Natural killer cell (primary cell): ENCODE data around the gene SLCO2A1. TPM values are rescaled to one million over a fixed set of nuclear protein-coding genes. Genes with fewer than 3 reads are reported as not detected.
"Not testable (repeated sequence)": the region's sequence is repeated elsewhere in the genome, so short reads cannot be mapped to it uniquely, and the experiment has no call there.

Experiments used
- ATAC-seq, 3 donors: fragments of 150-1000 bp in 2 of 3; fragments of 200-7000 bp in 1 of 3; cut with Tn5 transposase; 1 replicate in 1 of 3; 2 replicates in 2 of 3; pipeline ENCODE4 v1.10.0; 2021; ENCODE audit warnings: mild to moderate bottlenecking in 2 of 3, moderate library complexity in 2 of 3
- DNase-seq, 2 donors: peaks; one replicate each; pipeline versions ENCODE4 v3.0.0 to v3.0.0-alpha.2; 2013 to 2021; ENCODE audit warnings: mixed read lengths in 1 of 2
- H3K27ac ChIP-seq: one replicate; pipeline ENCODE4 v1.5.1; 2013; ENCODE audit warnings: mild to moderate bottlenecking, low read length
- H3K27me3 ChIP-seq: one replicate; pipeline ENCODE4 v1.6.1; 2013; ENCODE audit warnings: low read length; ENCODE audit not compliant: control insufficient read depth, insufficient read depth
- H3K36me3 ChIP-seq: one replicate; pipeline ENCODE4 v1.6.1; 2013; ENCODE audit warnings: low read length; ENCODE audit not compliant: control insufficient read depth, insufficient read depth
- H3K4me1 ChIP-seq: one replicate; pipeline ENCODE4 v1.6.1; 2013; ENCODE audit warnings: low read length; ENCODE audit not compliant: control insufficient read depth, insufficient read depth
- H3K4me3 ChIP-seq: one replicate; pipeline ENCODE4 v1.5.1; 2013; ENCODE audit warnings: low read length
- H3K9me3 ChIP-seq: one replicate; pipeline ENCODE4 v1.6.1; 2013; ENCODE audit warnings: low read length; ENCODE audit not compliant: control insufficient read depth, insufficient read depth
- H3K27ac Mint-ChIP-seq, 2 donors: one replicate each; pipeline ENCODE4 v1.8.0; 2022; ENCODE audit warnings: mild to moderate bottlenecking in 2 of 2, mixed read lengths in 2 of 2, moderate library complexity in 1 of 2
- H3K27me3 Mint-ChIP-seq, 2 donors: one replicate each; pipeline ENCODE4 v1.8.0; 2022; ENCODE audit warnings: low read depth in 2 of 2, mixed read lengths in 2 of 2
- H3K36me3 Mint-ChIP-seq: one replicate; pipeline ENCODE4 v1.8.0; 2022; ENCODE audit warnings: mixed read lengths
- H3K4me1 Mint-ChIP-seq, 2 donors: one replicate each; pipeline ENCODE4 v1.8.0; 2022; ENCODE audit warnings: mixed read lengths in 2 of 2
- H3K4me3 Mint-ChIP-seq: one replicate; pipeline ENCODE4 v1.8.0; 2022; ENCODE audit warnings: mild to moderate bottlenecking, moderate library complexity, mixed read lengths
- H3K9me3 Mint-ChIP-seq, 2 donors: one replicate each; pipeline ENCODE4 v1.8.0; 2022; ENCODE audit warnings: mixed read lengths in 2 of 2
- WGBS: methylation state at CpG from one replicate; pipeline ENCODE4 v1.1.7; 2013; ENCODE audit warnings: missing lambda C conversion rate; ENCODE audit not compliant: insufficient coverage; 5-methylcytosine and 5-hydroxymethylcytosine counted together
- intact Hi-C: fragments of 100-400 bp; cut with micrococcal nuclease; formaldehyde crosslinking; loops from one replicate; pipeline ENCODE4 v1.14.2; 2022
- total RNA-seq, 4 donors: library from RNA; stranded (reverse); fragments of 120-200 nt in 1 of 4; gene quantifications; one replicate each; pipeline versions ENCODE4 v1.2.3 to v1.2.4, GENCODE V29; 2013 to 2022
- TF ChIP-seq, protein P1 (sequence below): fragments of 200-600 bp; IDR thresholded peaks from one replicate; pipeline ENCODE4 v1.8.0; 2022; ENCODE audit warnings: antibody characterized with exemption

SLCO2A1 gene
- total RNA-seq, 3 donors from 2014 or later (not counting 1 experiment from before 2014, with no cell fraction given) = not detected

DNA sequence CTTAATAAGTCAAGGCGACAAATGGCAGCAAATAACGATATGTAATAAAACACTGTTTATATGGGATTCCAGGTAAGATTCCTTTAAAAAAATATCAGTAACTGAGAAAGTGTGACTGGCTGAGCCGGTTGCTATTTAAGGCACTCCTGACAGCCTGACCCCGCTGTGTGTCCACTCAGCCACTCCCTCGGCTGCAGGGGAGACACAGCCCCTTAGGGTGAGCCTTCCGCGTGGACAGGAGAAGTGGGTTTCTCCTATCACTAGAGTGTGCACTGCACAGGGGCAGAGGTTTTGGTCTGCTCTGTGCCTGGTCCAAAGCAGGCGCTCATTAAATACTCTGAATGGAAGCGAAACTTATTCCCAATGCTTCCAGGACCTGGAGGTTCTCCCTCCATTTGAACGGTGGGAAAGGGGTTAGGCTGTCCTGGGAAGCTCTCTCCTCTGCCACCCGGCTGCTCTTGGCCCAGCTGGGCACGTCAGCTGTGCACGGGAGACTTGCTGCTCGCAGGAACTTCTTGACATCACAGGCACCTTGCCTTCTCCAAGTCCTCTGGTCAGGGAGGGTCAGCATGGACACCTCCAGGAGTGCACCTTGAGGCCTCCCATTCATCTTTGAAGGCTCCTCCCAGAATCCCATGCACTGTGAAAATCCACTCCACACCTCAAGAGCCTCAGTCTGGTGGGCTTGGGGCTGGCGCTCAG lies 43.3 kb upstream of the SLCO2A1 start:
- H3K36me3 Mint-ChIP-seq = no peaks in the 10 kb centered on the region
- TF ChIP-seq, protein P1, sequence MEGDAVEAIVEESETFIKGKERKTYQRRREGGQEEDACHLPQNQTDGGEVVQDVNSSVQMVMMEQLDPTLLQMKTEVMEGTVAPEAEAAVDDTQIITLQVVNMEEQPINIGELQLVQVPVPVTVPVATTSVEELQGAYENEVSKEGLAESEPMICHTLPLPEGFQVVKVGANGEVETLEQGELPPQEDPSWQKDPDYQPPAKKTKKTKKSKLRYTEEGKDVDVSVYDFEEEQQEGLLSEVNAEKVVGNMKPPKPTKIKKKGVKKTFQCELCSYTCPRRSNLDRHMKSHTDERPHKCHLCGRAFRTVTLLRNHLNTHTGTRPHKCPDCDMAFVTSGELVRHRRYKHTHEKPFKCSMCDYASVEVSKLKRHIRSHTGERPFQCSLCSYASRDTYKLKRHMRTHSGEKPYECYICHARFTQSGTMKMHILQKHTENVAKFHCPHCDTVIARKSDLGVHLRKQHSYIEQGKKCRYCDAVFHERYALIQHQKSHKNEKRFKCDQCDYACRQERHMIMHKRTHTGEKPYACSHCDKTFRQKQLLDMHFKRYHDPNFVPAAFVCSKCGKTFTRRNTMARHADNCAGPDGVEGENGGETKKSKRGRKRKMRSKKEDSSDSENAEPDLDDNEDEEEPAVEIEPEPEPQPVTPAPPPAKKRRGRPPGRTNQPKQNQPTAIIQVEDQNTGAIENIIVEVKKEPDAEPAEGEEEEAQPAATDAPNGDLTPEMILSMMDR = no peak
- H3K27ac ChIP-seq = no peak overlapping the region
- no peaks in the 10 kb centered on the region for H3K9me3 ChIP-seq
- H3K36me3 ChIP-seq = no peaks in the 10 kb centered on the region
- H3K4me1 Mint-ChIP-seq = no peaks in the 10 kb centered on the region
- H3K9me3 Mint-ChIP-seq = no peaks in the 10 kb centered on the region
- WGBS = 92% methylated on average over 15 of the region's 15 CpGs
- peaks cover 0 to 4% of the 10 kb centered on the region in 2 donors for H3K27me3 Mint-ChIP-seq
- H3K4me3 ChIP-seq = no peak overlapping the region
- DNase-seq = no peak
- H3K4me3 Mint-ChIP-seq = no peak overlapping the region
- H3K27me3 ChIP-seq = no peaks in the 10 kb centered on the region
- no peaks in the 10 kb centered on the region for H3K4me1 ChIP-seq
- no peak overlapping the region for H3K27ac Mint-ChIP-seq
- no peak for ATAC-seq
- intact Hi-C loops = no loop called here

DNA sequence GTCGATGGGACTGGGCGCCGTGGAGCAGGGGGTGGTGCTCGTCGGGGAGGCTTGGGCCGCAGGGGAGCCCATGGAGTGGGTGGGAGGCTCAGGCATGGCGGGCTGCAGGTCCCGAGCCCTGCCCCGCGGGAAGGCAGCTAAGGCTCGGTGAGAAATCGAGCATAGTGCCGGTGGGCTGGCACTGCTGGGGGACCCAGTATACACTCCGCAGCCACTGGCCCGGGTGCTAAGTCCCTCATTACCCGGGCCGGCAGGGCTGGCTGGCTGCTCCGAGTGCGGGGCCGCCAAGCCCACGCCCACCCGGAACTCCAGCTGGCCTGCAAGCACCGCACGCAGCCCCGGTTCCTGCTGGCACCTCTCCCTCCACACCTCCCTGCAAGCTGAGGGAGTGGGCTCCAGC lies 40.6 kb upstream of the SLCO2A1 start:
- H3K4me1 ChIP-seq, H3K27ac ChIP-seq, H3K27me3 Mint-ChIP-seq, DNase-seq, H3K9me3 Mint-ChIP-seq, H3K4me1 Mint-ChIP-seq, H3K36me3 ChIP-seq, H3K4me3 Mint-ChIP-seq, intact Hi-C loops, H3K4me3 ChIP-seq, ATAC-seq, H3K9me3 ChIP-seq, H3K27me3 ChIP-seq, H3K27ac Mint-ChIP-seq, H3K36me3 Mint-ChIP-seq: not testable (repeated sequence)
- 95% methylated on average over 25 of the region's 25 CpGs for WGBS

DNA sequence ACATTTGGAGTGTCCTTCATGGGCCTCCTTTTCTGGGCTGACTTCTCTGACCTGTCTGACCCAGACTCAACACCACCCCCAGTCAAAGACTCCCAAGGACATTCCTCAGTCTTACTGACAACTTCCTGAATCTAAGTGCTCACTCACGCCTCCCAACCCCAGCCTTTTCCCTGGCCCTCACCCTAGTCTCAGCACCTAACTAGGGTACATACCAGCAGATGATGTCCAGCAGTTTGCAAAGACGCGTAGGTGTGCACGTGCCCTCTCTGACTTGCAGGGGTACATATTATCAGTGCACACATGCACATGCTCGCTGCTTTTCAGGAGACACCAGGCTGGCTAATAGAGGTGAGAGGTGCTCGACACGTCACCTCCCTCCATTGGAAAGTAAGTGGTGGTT lies 38.7 kb upstream of the SLCO2A1 start:
- H3K27me3 ChIP-seq = no peaks in the 10 kb centered on the region
- Mint-ChIP-seq H3K27me3 (no peaks in the 10 kb centered on the region), H3K4me1 (no peaks in the 10 kb centered on the region), H3K9me3 (no peaks in the 10 kb centered on the region), H3K4me3 (no peak overlapping the region), H3K36me3 (no peaks in the 10 kb centered on the region), H3K27ac (no peak overlapping the region)
- WGBS = 87% methylated on average over 7 of the region's 7 CpGs
- TF ChIP-seq, protein P1 = no peak
- H3K4me1 ChIP-seq = no peaks in the 10 kb centered on the region
- no peak for ATAC-seq
- intact Hi-C loops = no loop called here
- H3K36me3 ChIP-seq = no peaks in the 10 kb centered on the region
- no peak overlapping the region for H3K27ac ChIP-seq
- H3K9me3 ChIP-seq = no peaks in the 10 kb centered on the region
- DNase-seq = no peak
- H3K4me3 ChIP-seq = no peak overlapping the region

DNA sequence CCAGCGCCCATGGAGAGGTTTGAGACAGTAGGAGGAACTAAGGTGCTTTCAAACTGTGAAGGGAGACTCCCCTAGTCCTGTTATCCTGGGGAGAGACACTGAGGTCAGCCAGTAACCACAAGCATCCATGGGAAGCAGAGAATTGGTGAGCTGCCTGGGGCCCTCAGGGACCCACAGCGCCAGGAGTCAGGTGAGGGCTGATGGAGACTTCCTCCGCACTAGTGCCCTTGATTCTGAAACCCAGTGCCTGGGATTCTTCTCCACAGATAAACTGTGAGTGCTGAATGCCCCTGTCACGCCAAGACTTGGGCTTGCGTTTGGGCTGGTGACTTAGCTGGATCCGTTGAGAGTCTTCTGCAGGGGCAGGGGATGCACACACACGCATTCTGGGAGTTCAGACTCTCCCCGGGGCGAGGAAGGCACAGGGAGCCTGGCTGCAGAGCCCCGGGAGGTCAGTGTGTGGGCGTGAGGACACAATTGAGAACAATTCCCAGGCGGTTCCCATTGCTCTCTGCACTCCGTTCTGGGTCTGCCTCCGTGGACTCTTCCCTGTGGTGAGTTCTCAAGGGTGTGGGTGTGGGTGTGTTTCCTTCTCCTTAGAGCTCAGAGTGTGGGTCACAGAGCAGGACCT lies 37.9 kb upstream of the SLCO2A1 start:
- intact Hi-C loops = no loop called here
- H3K9me3 Mint-ChIP-seq = no peaks in the 10 kb centered on the region

More for the DNA sequence above, 37.9 kb upstream of the SLCO2A1 start:
- H3K4me3 Mint-ChIP-seq = no peak overlapping the region
- Histone ChIP-seq H3K4me1 (no peaks in the 10 kb centered on the region), H3K36me3 (no peaks in the 10 kb centered on the region), H3K27ac (no peak overlapping the region), H3K9me3 (no peaks in the 10 kb centered on the region), H3K27me3 (no peaks in the 10 kb centered on the region), H3K4me3 (no peak overlapping the region)
- no peaks in the 10 kb centered on the region for H3K36me3 Mint-ChIP-seq
- ATAC-seq (no peak), DNase-seq (no peak)
- TF ChIP-seq, protein P1 = no peak
- H3K4me1 Mint-ChIP-seq = no peaks in the 10 kb centered on the region
- H3K27ac Mint-ChIP-seq = no peak overlapping the region
- no peaks in the 10 kb centered on the region for H3K27me3 Mint-ChIP-seq
- WGBS = 88% methylated on average over 14 of the region's 14 CpGs
